H1 (cell line): ENCODE data around the gene PITPNC1. TPM values are rescaled to one million over a fixed set of nuclear protein-coding genes. Genes with fewer than 3 reads are reported as not detected.

Source experiments
- HDAC2 ChIP-seq, 2 experiments: fragments of 300-600 bp in 1 of 2; sonication (generic) in 1 of 2; IDR thresholded peaks; 2 replicates each; pipeline ENCODE4 v1.6.1; 2011 to 2012; ENCODE audit warnings: low read depth in 2 of 2, low read length in 2 of 2, mild to moderate bottlenecking in 2 of 2, moderate library complexity in 2 of 2, borderline replicate concordance in 1 of 2, inconsistent platforms in 1 of 2
- polyA plus RNA-seq, 7 experiments: library from polyadenylated mRNA; depleted of rRNA in 3 of 7; stranded (reverse) in 5 of 7; unstranded in 2 of 7; fragments of >200 nt in 5 of 7; fragments of 200-250 nt in 2 of 7; gene quantifications; 1 replicate in 5 of 7; 2 replicates in 1 of 7; 4 replicates in 1 of 7; pipeline versions ENCODE4 v1.2.1 to v1.2.3, GENCODE V29; 2011 to 2013; ENCODE audit warnings: missing spikeins in 2 of 7, mixed read lengths in 2 of 7
- total RNA-seq: library from RNA; stranded (reverse); fragmentation: NEBNext Ultra II Directional; extraction: Animal tissue kit (Norgen Biotek cat#: 25700); gene quantifications from 2 replicates; pipeline ENCODE4 v1.2.1, GENCODE V29; 2021

The PITPNC1 gene
- total and polyA plus RNA-seq, 2 of the 8 experiments (the other 6 are each of a cell fraction or from before 2014, with no cell fraction given), result 17.6 to 54.7 TPM

GRCh38 chr17:67557052-67557845 is 180.2 kb downstream of the PITPNC1 start (continued):
- no peak for TF ChIP-seq HDAC2 (IDR thresholded peaks at IDR 0.05; ENCODE audit: borderline replicate concordance in 1 of 2, low read depth in 2 of 2, low read length in 2 of 2)
